Keratinocyte (primary cell): ENCODE measurements around the gene CLDN1. TPM values are rescaled to one million over a fixed set of nuclear protein-coding genes. Genes with fewer than 3 reads are reported as not detected.
A peak's percentile ranks its signal among the peaks of the same experiment; 100 is the strongest.

Experiments
- DNase-seq: peaks from one replicate; pipeline ENCODE4 v3.0.0-alpha.2; 2011; ENCODE audit warnings: low read depth, missing footprints, low spot score
- FAIRE-seq: peaks from 2 replicates; lab custom pipeline; 2011; peaks lifted over from hg19 to GRCh38; lab: Jason Lieb, UNC
- H2AFZ ChIP-seq: 2 replicates; pipeline ENCODE4 v1.6.0; 2012; ENCODE audit warnings: low read length, control low read depth, inconsistent platforms; ENCODE audit not compliant: control insufficient read depth
- H3K27ac ChIP-seq: 2 replicates; pipeline ENCODE4 v1.5.1; 2011; ENCODE audit warnings: low read length; ENCODE audit not compliant: control insufficient read depth, insufficient read depth
- H3K27me3 ChIP-seq: 3 replicates; pipeline ENCODE4 v1.6.0; 2011; ENCODE audit warnings: low read length; ENCODE audit not compliant: control insufficient read depth, insufficient read depth; ENCODE audit errors: extremely low read depth
- H3K36me3 ChIP-seq, 2 experiments: 2 replicates in 1 of 2; 3 replicates in 1 of 2; pipeline ENCODE4 v1.5.1; 2011; ENCODE audit warnings: low read length in 2 of 2, mild to moderate bottlenecking in 1 of 2; ENCODE audit not compliant: control insufficient read depth in 2 of 2, insufficient read depth in 2 of 2; ENCODE audit errors: extremely low read depth in 1 of 2
- H3K4me1 ChIP-seq: 3 replicates; pipeline ENCODE4 v1.5.1; 2011; ENCODE audit warnings: low read length; ENCODE audit not compliant: control insufficient read depth, insufficient read depth; ENCODE audit errors: extremely low read depth
- H3K4me2 ChIP-seq: 3 replicates; pipeline ENCODE4 v1.6.0; 2011; ENCODE audit warnings: low read depth, low read length; ENCODE audit not compliant: control insufficient read depth, insufficient read depth; ENCODE audit errors: extremely low read depth
- H3K4me3 ChIP-seq, 3 experiments: fragments of 200-600 bp in 1 of 3; sonication (generic) in 1 of 3; 2 replicates in 2 of 3; 3 replicates in 1 of 3; pipeline ENCODE4 v1.5.1; 2011 to 2016; ENCODE audit warnings: low read length in 3 of 3, mild to moderate bottlenecking in 3 of 3, control low read depth in 2 of 3, inconsistent platforms in 1 of 3, low read depth in 1 of 3, mixed read lengths in 1 of 3, mixed run types in 1 of 3, moderate library complexity in 1 of 3; ENCODE audit not compliant: control insufficient read depth in 2 of 3, insufficient read depth in 2 of 3; ENCODE audit errors: extremely low read depth in 1 of 3
- H3K79me2 ChIP-seq: 2 replicates; pipeline ENCODE4 v1.6.0; 2012; ENCODE audit warnings: low read length; ENCODE audit not compliant: control insufficient read depth, insufficient read depth
- H3K9ac ChIP-seq: 3 replicates; pipeline ENCODE4 v1.6.0; 2011; ENCODE audit warnings: low read length; ENCODE audit not compliant: control insufficient read depth, insufficient read depth; ENCODE audit errors: extremely low read depth
- H3K9me1 ChIP-seq: 3 replicates; pipeline ENCODE4 v1.6.0; 2011; ENCODE audit warnings: low read length; ENCODE audit not compliant: control insufficient read depth, insufficient read depth; ENCODE audit errors: extremely low read depth
- H3K9me3 ChIP-seq: 2 replicates; pipeline ENCODE4 v1.5.1; 2012; ENCODE audit warnings: low read depth, low read length; ENCODE audit not compliant: control insufficient read depth
- H4K20me1 ChIP-seq: 3 replicates; pipeline ENCODE4 v1.6.0; 2011; ENCODE audit warnings: low read length; ENCODE audit not compliant: control insufficient read depth, insufficient read depth; ENCODE audit errors: extremely low read depth
- CTCF ChIP-seq, 3 experiments: IDR thresholded peaks in 1 of 3; conservative IDR thresholded peaks in 1 of 3; optimal IDR thresholded peaks in 1 of 3; 2 replicates in 2 of 3; 3 replicates in 1 of 3; pipeline versions ENCODE3 to v1.5.1; 2011; ENCODE audit warnings: low read length in 3 of 3, mild to moderate bottlenecking in 3 of 3, moderate library complexity in 2 of 3, control low read depth in 1 of 3, inconsistent platforms in 1 of 3; ENCODE audit not compliant: insufficient read depth in 2 of 3; ENCODE audit errors: extremely low read depth in 1 of 3
- EZH2 ChIP-seq: IDR thresholded peaks from one replicate; pipeline ENCODE4 v1.6.1; 2012; ENCODE audit warnings: inconsistent platforms, mild to moderate bottlenecking, low read length, moderate library complexity
- dilution Hi-C: fragments of 300-500 bp; cut with MboI; formaldehyde crosslinking; loops from one replicate; pipeline ENCODE4 v1.7.0; 2020; ENCODE audit warnings: low sequenced_read_pairs; ENCODE audit not compliant: extremely low pct_ligation_motif_present
- polyA plus RNA-seq, 5 experiments: library from polyadenylated mRNA; depleted of rRNA in 3 of 5; stranded (reverse) in 3 of 5; stranded (forward) in 1 of 5; unstranded in 1 of 5; fragments of >200 nt; gene quantifications; 1 replicate in 1 of 5; 2 replicates in 3 of 5; 3 replicates in 1 of 5; pipeline versions ENCODE4 v1.2.1 to v1.2.3, GENCODE V29; 2011 to 2012; ENCODE audit warnings: missing spikeins in 2 of 5, low read depth in 1 of 5, low replicate concordance in 1 of 5

Gene CLDN1
- polyA plus RNA-seq, 1 donor (not counting 4 experiments of a cell fraction or from before 2014, with no cell fraction given) = 218 TPM

DNA sequence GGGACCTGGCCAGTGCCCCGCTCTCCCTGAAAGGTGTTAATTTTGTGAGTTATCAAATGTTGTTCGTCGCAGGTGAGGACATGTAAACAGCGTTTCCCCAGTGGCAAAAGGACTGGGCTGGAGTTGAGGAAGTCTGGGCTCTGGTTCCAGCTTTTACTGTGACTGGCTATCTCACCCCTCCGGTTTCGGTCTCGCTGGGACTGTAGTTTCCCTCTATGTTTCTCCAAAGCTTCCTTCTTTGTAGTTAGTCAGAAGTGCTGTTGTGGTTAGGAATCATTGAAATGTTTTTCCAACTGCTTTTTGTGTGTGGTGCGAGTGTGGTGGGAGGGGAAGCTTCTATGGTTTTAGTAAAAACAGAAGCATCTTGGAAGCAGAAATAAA is 990 bp upstream of the CLDN1 start:
- Histone ChIP-seq H3K4me3 (peak overlapping the region; percentile 69 to 86 (median 83)), H3K27ac (peak overlapping the region; percentile 79), H2AFZ (peak overlapping the region; percentile 70), H3K4me1 (peaks cover 61% of the 10 kb centered on the region), H3K27me3 (no peaks in the 10 kb centered on the region), H3K9ac (peak overlapping the region; percentile 86), H3K9me1 (no peaks in the 10 kb centered on the region), H3K9me3 (no peaks in the 10 kb centered on the region), H3K36me3 (no peaks in the 10 kb centered on the region), H4K20me1 (no peaks in the 10 kb centered on the region), H3K4me2 (peak overlapping the region; percentile 91), H3K79me2 (peaks cover 12% of the 10 kb centered on the region)
- no peak for TF ChIP-seq CTCF (optimal IDR thresholded peaks at IDR 0.05 in 1 of 3, IDR thresholded peaks at IDR 0.05 in 1 of 3, conservative IDR thresholded peaks at IDR 0.05 in 1 of 3; ENCODE audit: extremely low read depth in 1 of 3, insufficient read depth in 2 of 3, low read length in 3 of 3)
- no peak for TF ChIP-seq EZH2
- DNase-seq = no peak
- peak; percentile 74 for FAIRE-seq
- dilution Hi-C loops = no loop called here

DNA sequence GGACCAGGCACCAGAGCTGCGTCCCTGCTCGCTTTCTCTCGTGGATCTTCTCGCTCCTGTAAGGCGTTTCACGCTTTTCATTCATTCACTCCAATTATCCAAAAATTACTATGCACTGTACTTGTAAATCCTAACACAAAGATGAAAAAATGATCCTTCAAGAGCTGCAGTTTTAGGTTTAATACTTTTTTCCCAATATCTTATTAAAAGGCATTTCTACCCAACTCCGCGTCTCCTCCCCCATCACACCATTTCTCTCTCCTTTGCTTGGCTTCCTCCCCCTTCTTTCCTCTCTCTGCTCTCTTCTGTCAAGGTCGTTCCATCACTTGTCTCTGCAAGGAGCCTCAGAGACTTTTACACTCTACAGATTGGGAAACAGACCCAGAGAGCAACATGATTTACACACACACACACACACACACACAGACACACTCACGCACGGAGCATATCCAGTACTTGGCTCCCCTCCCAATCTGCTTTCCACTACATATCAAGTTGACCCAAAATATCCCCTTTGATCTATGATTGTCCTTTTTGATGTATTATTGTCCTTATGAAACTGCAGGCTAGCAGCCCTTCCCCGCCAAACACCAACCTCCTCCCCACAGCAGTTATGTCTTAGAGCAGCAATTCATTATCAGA is 479 bp upstream of the CLDN1 start:
- peak overlapping the region; percentile 91 for H3K4me2 ChIP-seq
- no peaks in the 10 kb centered on the region for H3K36me3 ChIP-seq
- H2AFZ ChIP-seq = peak overlapping the region; percentile 70
- peak overlapping the region; percentile 86 for H3K9ac ChIP-seq
- peak overlapping the region; percentile 69 to 86 (median 83) for H3K4me3 ChIP-seq
- no peak for FAIRE-seq
- dilution Hi-C loops = no loop called here
- H3K27ac ChIP-seq = peak overlapping the region; percentile 79
- TF ChIP-seq EZH2 (no peak), CTCF (optimal IDR thresholded peaks at IDR 0.05 in 1 of 3, IDR thresholded peaks at IDR 0.05 in 1 of 3, conservative IDR thresholded peaks at IDR 0.05 in 1 of 3; ENCODE audit: extremely low read depth in 1 of 3, insufficient read depth in 2 of 3, low read length in 3 of 3) (no peak)
- H3K9me3 ChIP-seq = no peaks in the 10 kb centered on the region
- H3K27me3 ChIP-seq = no peaks in the 10 kb centered on the region
- H3K79me2 ChIP-seq = peaks cover 13% of the 10 kb centered on the region
- no peaks in the 10 kb centered on the region for H4K20me1 ChIP-seq
- H3K4me1 ChIP-seq = peaks cover 62% of the 10 kb centered on the region
- H3K9me1 ChIP-seq = no peaks in the 10 kb centered on the region
- DNase-seq = no peak
